Measurements from ENCODE around the gene KLK3.
"Not testable (repeated sequence)": the region's sequence is repeated elsewhere in the genome, so short reads cannot be mapped to it uniquely, and the experiment has no call there.

KLK3 gene

GRCh38 chr19:50854636-50855410 lies at the start of gene KLK3:
Gene KLK3, plus strand, starts transcription at chr19:50854915. Its CDS starts 41 bp downstream, at chr19:50854956.
- Mint-ChIP-seq H3K4me1 (no peaks in the 10 kb centered on the region), H3K4me3 (no peak within 1 kb of the TSS), H3K27ac (no peak within 1 kb of the TSS), H3K36me3 (no peaks in the 10 kb centered on the region), H3K9me3 (no peaks in the 10 kb centered on the region), H3K27me3 (peaks cover 34% of the 10 kb centered on the region)
- DNase-seq = no peak
- CTCF ChIA-PET = no interaction called here

- H3K27ac Mint-ChIP-seq = no peak overlapping the region
- H3K4me3 Mint-ChIP-seq = no peak overlapping the region
- CTCF ChIA-PET = no interaction called here
- H3K36me3 Mint-ChIP-seq = peaks cover 1% of the 10 kb centered on the region
- no peak for DNase-seq
- peaks cover 17% of the 10 kb centered on the region for H3K4me1 Mint-ChIP-seq
- peaks cover 19% of the 10 kb centered on the region for H3K27me3 Mint-ChIP-seq
- H3K9me3 Mint-ChIP-seq = no peaks in the 10 kb centered on the region
Measured at GRCh38 chr19:50808856-50809255, 45.9 kb upstream of the KLK3 start.

DNA sequence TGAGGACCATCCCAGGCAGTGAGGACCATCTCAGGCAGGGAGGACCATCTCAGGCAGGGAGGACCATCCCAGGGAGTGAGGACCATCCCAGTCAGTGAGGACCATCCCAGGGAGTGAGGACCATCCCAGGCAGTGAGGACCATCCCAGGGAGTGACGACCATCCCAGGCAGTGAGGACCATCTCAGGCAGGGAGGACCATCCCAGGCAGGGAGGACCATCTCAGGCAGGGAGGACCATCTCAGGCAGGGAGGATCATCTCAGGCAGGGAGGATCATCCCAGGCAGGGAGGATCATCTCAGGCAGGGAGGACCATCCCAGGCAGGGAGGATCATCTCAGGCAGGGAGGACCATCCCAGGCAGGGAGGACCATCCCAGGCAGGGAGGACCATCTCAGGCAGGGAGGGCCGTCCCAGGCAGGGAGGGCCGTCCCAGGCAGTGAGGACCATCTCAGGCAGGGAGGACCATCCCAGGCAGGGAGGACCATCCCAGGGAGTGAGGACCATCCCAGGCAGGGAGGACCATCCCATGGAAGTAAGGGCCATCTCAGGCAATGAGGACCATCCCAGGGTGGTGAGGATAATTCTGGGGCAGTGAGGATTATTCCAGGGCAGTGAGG lies 43.0 kb upstream of the KLK3 start:
- H3K36me3 Mint-ChIP-seq, H3K4me1 Mint-ChIP-seq, DNase-seq, CTCF ChIA-PET, H3K4me3 Mint-ChIP-seq, H3K9me3 Mint-ChIP-seq, H3K27ac Mint-ChIP-seq: not testable (repeated sequence)
- peaks cover 46% of the 10 kb centered on the region for H3K27me3 Mint-ChIP-seq

DNA sequence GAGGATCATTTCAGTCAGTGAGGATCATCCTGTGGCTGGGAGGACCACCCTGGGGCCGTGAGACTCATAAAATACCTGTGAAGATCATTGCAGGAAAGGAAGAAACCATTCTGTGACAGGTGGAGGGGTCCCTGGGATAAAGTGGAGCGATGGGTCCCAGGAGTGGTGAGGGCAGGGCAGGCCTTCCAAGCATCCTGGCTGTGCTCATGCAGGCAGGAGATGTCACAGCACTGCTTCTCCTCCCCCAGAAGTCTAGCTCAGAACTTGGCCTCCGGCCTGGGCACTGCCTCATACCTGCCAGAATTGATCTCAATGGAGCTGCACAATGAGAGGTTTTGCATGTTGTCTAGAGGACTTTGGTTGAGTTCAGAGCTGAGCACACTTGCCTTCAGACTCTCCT lies 42.2 kb upstream of the KLK3 start:
- CTCF ChIA-PET = no interaction called here
- H3K27ac Mint-ChIP-seq = no peak overlapping the region
- peaks cover 54% of the 10 kb centered on the region for H3K27me3 Mint-ChIP-seq

DNA sequence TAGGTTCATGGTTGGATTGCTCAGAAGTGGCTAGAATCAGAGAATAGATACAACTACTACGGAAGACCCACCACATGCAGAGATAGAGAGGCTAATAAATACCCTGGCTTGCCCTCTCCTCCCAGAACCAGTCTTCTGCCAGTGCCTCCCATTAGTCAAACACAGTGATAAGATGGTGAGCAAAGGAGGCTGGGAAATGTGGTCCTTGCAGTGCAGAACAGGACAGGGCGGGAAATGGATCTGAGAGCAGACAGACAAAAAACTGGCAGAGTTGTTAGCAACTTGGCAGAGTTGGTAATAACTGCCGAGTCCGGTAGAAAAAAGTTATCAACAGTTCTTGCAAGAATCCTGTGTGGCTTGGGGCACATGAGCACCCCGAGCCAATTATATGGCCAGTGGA lies 39.8 kb upstream of the KLK3 start:
- Mint-ChIP-seq H3K27ac (no peak overlapping the region), H3K4me3 (no peak overlapping the region), H3K9me3 (peaks cover 2% of the 10 kb centered on the region), H3K36me3 (no peaks in the 10 kb centered on the region), H3K27me3 (peaks cover 78% of the 10 kb centered on the region), H3K4me1 (peaks cover 23% of the 10 kb centered on the region)
- CTCF ChIA-PET = no interaction called here
- DNase-seq = no peak

More for the DNA sequence above, 42.2 kb upstream of the KLK3 start:
- H3K9me3 Mint-ChIP-seq = peaks cover 2% of the 10 kb centered on the region
- no peaks in the 10 kb centered on the region for H3K36me3 Mint-ChIP-seq
- no peak overlapping the region for H3K4me3 Mint-ChIP-seq
- DNase-seq = no peak
- H3K4me1 Mint-ChIP-seq = peaks cover 4% of the 10 kb centered on the region

DNA sequence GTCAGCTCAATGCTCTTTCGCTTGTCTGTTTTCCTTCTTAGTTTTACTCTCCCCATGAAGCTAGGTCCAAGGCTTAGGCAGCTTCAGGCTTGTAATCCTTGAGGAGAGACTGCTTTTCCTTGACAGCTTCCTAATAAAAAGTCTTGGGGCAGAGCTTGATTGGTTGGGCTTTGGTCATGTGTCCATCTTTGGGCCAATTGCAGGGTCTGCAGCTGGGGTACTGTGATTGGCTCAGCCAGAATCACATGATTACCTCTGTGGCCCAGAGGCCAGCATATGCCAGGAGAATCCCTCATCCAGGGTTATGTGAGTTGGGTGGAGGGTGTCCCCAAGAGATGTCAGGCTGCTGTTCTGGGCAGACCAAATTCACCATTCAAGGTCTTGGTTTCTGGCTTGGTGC lies 39.3 kb upstream of the KLK3 start:
- CTCF ChIA-PET = no interaction called here
- H3K4me3 Mint-ChIP-seq = no peak overlapping the region
- H3K9me3 Mint-ChIP-seq = peaks cover 2% of the 10 kb centered on the region
- no peak overlapping the region for H3K27ac Mint-ChIP-seq
- no peaks in the 10 kb centered on the region for H3K36me3 Mint-ChIP-seq
- peaks cover 28% of the 10 kb centered on the region for H3K4me1 Mint-ChIP-seq
- DNase-seq = no peak
- H3K27me3 Mint-ChIP-seq = peaks cover 81% of the 10 kb centered on the region

DNA sequence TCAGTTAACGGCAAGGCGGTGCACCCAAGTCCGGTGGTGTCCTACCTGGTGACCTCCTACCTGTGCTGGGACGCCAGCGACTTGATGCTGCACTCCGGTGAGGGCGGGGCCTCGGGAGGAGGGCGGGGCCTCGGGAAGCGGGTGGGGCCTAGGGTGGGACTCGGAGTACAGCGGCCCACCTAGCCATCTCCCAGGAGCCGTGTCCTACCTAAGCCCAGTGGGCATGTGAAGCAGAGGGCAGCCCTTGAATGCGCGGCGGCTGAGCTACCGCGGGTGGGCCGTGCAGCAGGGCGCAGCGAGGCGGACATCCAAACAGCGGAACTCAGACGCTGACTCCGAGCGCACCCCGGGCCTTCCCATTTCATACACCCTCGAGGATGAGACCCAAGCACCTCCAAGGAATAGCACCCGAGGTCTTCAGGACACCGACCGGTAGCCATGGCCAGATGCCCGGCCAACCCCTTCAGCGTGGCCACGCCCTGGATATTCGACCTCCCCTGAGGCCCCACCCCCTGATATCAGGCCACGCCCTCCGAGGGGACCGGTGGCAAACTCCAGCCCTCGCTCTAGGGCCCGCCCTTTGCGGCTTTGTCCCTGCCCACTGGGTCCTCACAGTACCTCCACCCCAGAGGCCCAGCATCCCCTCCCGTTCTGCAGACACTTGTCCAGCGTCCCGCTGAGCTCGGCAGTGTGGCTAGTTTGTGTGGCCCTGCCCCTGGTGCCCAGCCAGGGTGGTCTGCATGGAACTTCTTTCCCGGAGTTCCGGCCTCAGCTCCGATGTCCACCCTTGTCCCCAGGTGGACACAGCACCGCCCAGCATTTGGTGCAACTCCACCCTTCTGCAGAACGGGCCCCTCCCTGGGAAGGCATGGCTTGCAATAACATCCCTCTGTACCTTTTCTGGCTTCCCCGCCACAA lies 36.5 kb upstream of the KLK3 start:
- H3K9me3 Mint-ChIP-seq = peaks cover 2% of the 10 kb centered on the region
- peaks cover 91% of the 10 kb centered on the region for H3K27me3 Mint-ChIP-seq
- CTCF ChIA-PET = no interaction called here
- peaks cover 35% of the 10 kb centered on the region for H3K4me1 Mint-ChIP-seq
- peak overlapping the region; percentile 65 for H3K4me3 Mint-ChIP-seq
- DNase-seq = peak; percentile 72
- no peak overlapping the region for H3K27ac Mint-ChIP-seq
- no peaks in the 10 kb centered on the region for H3K36me3 Mint-ChIP-seq

GRCh38 chr19:50818859-50819472 lies 35.7 kb upstream of the KLK3 start:
- no peak for DNase-seq
- H3K9me3 Mint-ChIP-seq = peaks cover 2% of the 10 kb centered on the region
- CTCF ChIA-PET = no interaction called here
- peaks cover 35% of the 10 kb centered on the region for H3K4me1 Mint-ChIP-seq
- peak overlapping the region; percentile 65 for H3K4me3 Mint-ChIP-seq
- peaks cover 98% of the 10 kb centered on the region for H3K27me3 Mint-ChIP-seq
- no peak overlapping the region for H3K27ac Mint-ChIP-seq
- no peaks in the 10 kb centered on the region for H3K36me3 Mint-ChIP-seq

GRCh38 chr19:50819636-50820035 lies 35.1 kb upstream of the KLK3 start:
- H3K9me3 Mint-ChIP-seq = peaks cover 2% of the 10 kb centered on the region
- no peak overlapping the region for H3K27ac Mint-ChIP-seq
- no peak for DNase-seq
- H3K4me1 Mint-ChIP-seq = peaks cover 35% of the 10 kb centered on the region
- H3K27me3 Mint-ChIP-seq = peaks cover 95% of the 10 kb centered on the region
- H3K36me3 Mint-ChIP-seq = no peaks in the 10 kb centered on the region
- H3K4me3 Mint-ChIP-seq = no peak overlapping the region
- CTCF ChIA-PET = no interaction called here

- Mint-ChIP-seq H3K36me3 (no peaks in the 10 kb centered on the region), H3K27ac (no peak overlapping the region)
- CTCF ChIA-PET = no interaction called here
Measured at GRCh38 chr19:50820086-50820485, 34.6 kb upstream of the KLK3 start.

GRCh38 chr19:50820549-50821247 lies 34.0 kb upstream of the KLK3 start:
- no peak for DNase-seq
- Mint-ChIP-seq H3K27ac (no peak overlapping the region), H3K9me3 (peaks cover 2% of the 10 kb centered on the region), H3K36me3 (no peaks in the 10 kb centered on the region), H3K27me3 (peaks cover 85% of the 10 kb centered on the region), H3K4me1 (peaks cover 35% of the 10 kb centered on the region), H3K4me3 (peak overlapping the region; percentile 49)
- CTCF ChIA-PET = no interaction called here

More at GRCh38 chr19:50820086-50820485, 34.6 kb upstream of the KLK3 start:
- Mint-ChIP-seq H3K9me3 (peaks cover 2% of the 10 kb centered on the region), H3K4me1 (peaks cover 35% of the 10 kb centered on the region), H3K27me3 (peaks cover 91% of the 10 kb centered on the region), H3K4me3 (peak overlapping the region; percentile 22)
- no peak for DNase-seq

DNA sequence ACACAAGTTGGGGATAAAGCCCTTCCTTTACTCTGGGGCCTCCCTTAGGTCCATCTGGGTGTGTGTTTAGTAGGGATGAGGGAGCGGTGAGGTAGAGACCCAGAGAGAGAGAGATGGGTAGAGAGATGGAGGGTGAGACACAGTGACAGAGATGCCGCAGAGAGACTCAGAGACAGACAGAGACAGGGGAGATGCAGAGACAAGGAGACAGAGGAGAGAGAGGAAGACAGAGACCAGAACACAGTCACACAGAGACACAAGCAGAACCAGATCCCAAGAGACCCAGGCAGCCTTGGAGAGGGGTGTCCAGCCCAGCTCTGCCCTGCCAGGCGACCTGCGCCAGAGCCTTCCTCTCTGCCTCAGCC lies 33.5 kb upstream of the KLK3 start:
- CTCF ChIA-PET = no interaction called here
- H3K27me3 Mint-ChIP-seq = peaks cover 83% of the 10 kb centered on the region
- peaks cover 2% of the 10 kb centered on the region for H3K9me3 Mint-ChIP-seq
- H3K4me1 Mint-ChIP-seq = peaks cover 35% of the 10 kb centered on the region
- DNase-seq = no peak
- no peaks in the 10 kb centered on the region for H3K36me3 Mint-ChIP-seq
- H3K4me3 Mint-ChIP-seq = no peak overlapping the region
- H3K27ac Mint-ChIP-seq = no peak overlapping the region

GRCh38 chr19:50821622-50822021 lies 33.1 kb upstream of the KLK3 start:
- Mint-ChIP-seq H3K9me3 (peaks cover 2% of the 10 kb centered on the region), H3K4me3 (no peak overlapping the region), H3K4me1 (peaks cover 35% of the 10 kb centered on the region), H3K36me3 (no peaks in the 10 kb centered on the region), H3K27me3 (peaks cover 83% of the 10 kb centered on the region), H3K27ac (no peak overlapping the region)
- CTCF ChIA-PET = no interaction called here
- no peak for DNase-seq
